Retina (tissue), 1 donor: ENCODE results near the gene C1QTNF8.

Source experiments
- DNase-seq: peaks from one replicate; pipeline ENCODE4 v3.0.0-alpha.2; 2016

Gene C1QTNF8

GRCh38 chr16:1127101-1127500, 31.1 kb upstream of the C1QTNF8 start:
- DNase-seq, result no peak

- no peak for DNase-seq
These were observed 30.5 kb upstream of the C1QTNF8 start for GRCh38 chr16:1126586-1126985.

- DNase-seq, result no peak
These were observed 30.0 kb upstream of the C1QTNF8 start for GRCh38 chr16:1126044-1126443.

- DNase-seq, result peak; percentile 84
These were observed 29.4 kb upstream of the C1QTNF8 start for GRCh38 chr16:1125471-1125870.

- no peak for DNase-seq
These were observed 28.8 kb upstream of the C1QTNF8 start for GRCh38 chr16:1124795-1125194.

GRCh38 chr16:1124291-1124690, 28.2 kb upstream of the C1QTNF8 start:
- DNase-seq, result no peak

- DNase-seq, result no peak
These were observed 27.6 kb upstream of the C1QTNF8 start for GRCh38 chr16:1123525-1124230.

GRCh38 chr16:1122398-1122765, 26.3 kb upstream of the C1QTNF8 start:
- no peak for DNase-seq

GRCh38 chr16:1121601-1122397, 25.8 kb upstream of the C1QTNF8 start:
- DNase-seq, result no peak

- no peak for DNase-seq
These were observed 25.0 kb upstream of the C1QTNF8 start for GRCh38 chr16:1121009-1121408.

- DNase-seq, result no peak
These were observed 24.5 kb upstream of the C1QTNF8 start for GRCh38 chr16:1120577-1120941.

GRCh38 chr16:1119766-1120576, 23.9 kb upstream of the C1QTNF8 start:
- no peak for DNase-seq

GRCh38 chr16:1119129-1119528, 23.1 kb upstream of the C1QTNF8 start:
- DNase-seq, result no peak

- no peak for DNase-seq
These were observed 21.9 kb upstream of the C1QTNF8 start for GRCh38 chr16:1117926-1118325.

GRCh38 chr16:1117176-1117900, 21.3 kb upstream of the C1QTNF8 start:
- DNase-seq, result no peak

- no peak for DNase-seq
These were observed 20.6 kb upstream of the C1QTNF8 start for GRCh38 chr16:1116693-1117077.

GRCh38 chr16:1113889-1114526, 18.0 kb upstream of the C1QTNF8 start:
- no peak for DNase-seq

- DNase-seq, result no peak
These were observed 17.4 kb upstream of the C1QTNF8 start for GRCh38 chr16:1113489-1113888.

GRCh38 chr16:1112506-1113184, 16.6 kb upstream of the C1QTNF8 start:
- no peak for DNase-seq

- DNase-seq, result no peak
These were observed 13.6 kb upstream of the C1QTNF8 start for GRCh38 chr16:1109648-1110047.

GRCh38 chr16:1108299-1109252, 12.5 kb upstream of the C1QTNF8 start:
- DNase-seq, result peak; percentile 70
